H7 (cell line): ENCODE data around the gene DCDC2C. TPM values are rescaled to one million over a fixed set of nuclear protein-coding genes. Genes with fewer than 3 reads are reported as not detected.

ENCODE experiments used
- DNase-seq: peaks from one replicate; pipeline ENCODE4 v3.0.0; 2012
- H3K27me3 ChIP-seq: 2 replicates; pipeline ENCODE4 v1.6.0; 2011; ENCODE audit warnings: mild to moderate bottlenecking, low read length; ENCODE audit not compliant: control insufficient read depth, insufficient read depth
- H3K36me3 ChIP-seq: replicated peaks from 2 replicates; pipeline ENCODE4 v1.5.1; 2011; ENCODE audit warnings: low read length; ENCODE audit not compliant: control insufficient read depth, insufficient read depth
- H3K4me3 ChIP-seq: 2 replicates; pipeline ENCODE4 v1.5.1; 2011; ENCODE audit warnings: low read depth, mild to moderate bottlenecking, control low read depth, low read length, moderate library complexity; ENCODE audit not compliant: insufficient read depth
- total RNA-seq: library from RNA; depleted of rRNA; stranded (reverse); fragments of >200 nt; shearing (Covaris generic); gene quantifications from 2 replicates; pipeline ENCODE4 v1.2.3, GENCODE V29; 2014

The DCDC2C gene
- total RNA-seq, 1 experiment from 2014 or later = not detected

DNA sequence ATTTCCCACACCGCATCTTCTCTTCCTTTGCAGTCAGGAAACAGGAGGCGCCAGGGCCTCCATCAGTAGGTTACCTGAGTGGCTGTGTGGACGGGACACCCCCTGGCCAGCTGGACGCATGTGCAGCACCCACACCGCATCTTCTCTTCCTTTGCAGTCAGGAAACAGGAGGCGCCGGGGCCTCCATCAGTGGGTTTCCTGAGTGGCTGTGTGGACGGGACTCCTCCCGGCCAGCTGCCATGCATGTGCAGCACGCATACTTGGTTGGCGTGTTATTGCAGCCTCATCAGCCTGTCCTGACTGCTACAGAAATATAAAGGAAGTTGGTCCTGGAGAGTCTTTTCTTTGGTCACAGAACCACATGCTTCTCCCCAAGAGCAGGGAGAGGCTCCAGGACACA lies 74.6 kb downstream of the DCDC2C start:
- DNase-seq = no peak
- H3K27me3 ChIP-seq = no peaks in the 10 kb centered on the region
- H3K4me3 ChIP-seq = no peak overlapping the region
- H3K36me3 ChIP-seq = no peaks in the 10 kb centered on the region

DNA sequence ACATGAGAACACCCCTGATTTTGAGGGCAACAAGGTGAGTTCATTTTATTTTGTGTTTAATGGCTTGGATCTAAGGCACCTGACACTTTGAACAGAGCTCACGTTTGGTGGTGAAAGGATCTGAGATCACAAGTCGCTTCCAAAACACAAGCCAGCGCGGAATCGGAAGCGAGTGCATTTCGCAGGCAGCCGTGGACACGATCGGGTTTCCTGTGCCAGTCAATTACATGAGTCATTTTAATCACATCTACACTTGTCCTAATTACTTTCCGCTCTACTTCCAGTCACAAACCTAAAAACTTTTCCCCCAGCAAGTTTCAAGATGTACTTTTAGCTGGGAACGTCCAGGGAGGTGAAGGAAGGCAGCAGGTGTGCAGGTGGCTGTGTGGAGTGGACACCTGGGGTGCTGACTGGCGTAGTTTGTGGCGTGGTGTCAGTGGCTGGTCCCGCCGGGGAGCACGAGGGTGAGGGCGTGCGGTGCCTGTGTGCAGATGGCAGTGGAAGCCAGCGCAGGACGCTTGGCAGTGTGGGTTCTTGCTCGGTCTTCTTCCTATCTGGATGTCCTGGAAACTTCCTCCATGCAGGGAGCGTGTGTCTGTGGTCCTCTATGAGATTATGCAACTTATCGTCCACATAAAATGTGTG lies 75.6 kb downstream of the DCDC2C start:
- Histone ChIP-seq H3K4me3 (no peak overlapping the region), H3K27me3 (no peaks in the 10 kb centered on the region), H3K36me3 (no peaks in the 10 kb centered on the region)
- no peak for DNase-seq

DNA sequence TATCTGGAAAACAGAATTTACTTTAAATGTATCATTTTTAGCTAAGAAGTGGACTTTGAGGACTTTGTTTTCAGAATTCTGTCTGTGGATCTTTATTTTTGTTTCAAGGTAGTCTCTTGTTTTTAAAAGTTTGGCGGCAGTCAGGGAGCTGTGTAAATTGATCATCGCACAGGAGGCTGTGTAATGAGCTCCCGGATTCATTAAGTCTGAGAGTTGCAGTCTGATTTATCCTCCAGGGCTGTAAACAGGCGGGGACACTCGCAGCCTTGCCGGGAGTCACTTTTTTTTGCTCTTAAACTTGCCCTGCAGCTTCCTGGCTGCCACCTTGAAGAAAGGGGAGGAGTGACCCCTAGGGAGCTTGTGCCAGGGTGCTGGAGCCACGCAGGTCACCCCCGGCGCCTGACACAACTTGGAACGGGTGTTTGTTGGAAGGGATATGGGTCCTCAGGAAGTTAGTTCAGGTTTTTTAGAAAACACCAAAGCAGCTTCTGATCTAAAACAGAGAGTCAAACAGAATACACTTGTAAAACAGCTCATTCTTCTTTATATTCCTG lies 76.2 kb downstream of the DCDC2C start:
- no peak overlapping the region for H3K4me3 ChIP-seq
- no peak for DNase-seq
- no peaks in the 10 kb centered on the region for H3K36me3 ChIP-seq
- H3K27me3 ChIP-seq = no peaks in the 10 kb centered on the region

DNA sequence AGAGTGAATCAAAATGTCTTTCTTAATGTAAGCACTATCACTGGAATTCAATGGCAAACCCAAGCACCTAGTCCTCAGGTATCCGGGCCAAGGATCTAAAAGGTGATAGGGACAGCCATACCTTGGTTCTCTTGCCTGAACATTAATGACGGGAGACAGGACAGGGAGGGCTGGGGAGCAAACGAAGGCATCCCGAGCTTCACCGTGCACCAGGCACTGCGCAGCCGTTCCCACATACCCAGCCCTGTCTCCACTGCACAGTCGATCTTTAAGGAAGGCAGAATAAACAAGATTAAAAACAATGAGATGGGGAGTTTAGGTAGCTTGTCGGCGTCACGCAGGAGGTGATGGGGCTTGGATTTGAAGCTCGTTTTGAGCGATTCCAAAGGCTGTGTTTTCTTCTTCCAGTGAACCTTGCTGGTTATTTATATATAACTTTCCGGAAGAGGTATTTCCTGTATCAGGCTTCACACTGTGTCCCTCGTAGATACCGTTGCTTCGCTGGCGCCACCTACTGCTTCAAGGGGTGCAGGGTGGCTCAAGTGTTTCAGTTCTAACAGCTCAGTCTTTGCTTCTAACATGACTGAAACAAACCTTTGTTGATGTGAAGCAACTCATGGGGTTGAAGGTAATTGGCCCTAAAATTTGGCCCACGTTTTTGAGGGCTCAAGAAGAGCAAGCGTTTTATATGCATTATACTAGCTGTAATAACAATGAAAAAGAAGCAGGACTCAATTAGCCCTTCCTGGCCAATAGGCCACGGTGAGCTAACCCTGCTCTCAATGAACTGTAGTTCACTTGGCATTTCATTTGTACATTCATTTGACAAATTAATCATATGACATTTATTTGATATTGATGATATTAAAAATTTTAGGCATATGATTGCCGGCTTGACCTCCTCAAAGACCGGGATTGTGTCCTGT lies 77.4 kb downstream of the DCDC2C start:
- Histone ChIP-seq H3K27me3 (no peaks in the 10 kb centered on the region), H3K4me3 (no peak overlapping the region), H3K36me3 (no peaks in the 10 kb centered on the region)
- DNase-seq = peak; percentile 87

DNA sequence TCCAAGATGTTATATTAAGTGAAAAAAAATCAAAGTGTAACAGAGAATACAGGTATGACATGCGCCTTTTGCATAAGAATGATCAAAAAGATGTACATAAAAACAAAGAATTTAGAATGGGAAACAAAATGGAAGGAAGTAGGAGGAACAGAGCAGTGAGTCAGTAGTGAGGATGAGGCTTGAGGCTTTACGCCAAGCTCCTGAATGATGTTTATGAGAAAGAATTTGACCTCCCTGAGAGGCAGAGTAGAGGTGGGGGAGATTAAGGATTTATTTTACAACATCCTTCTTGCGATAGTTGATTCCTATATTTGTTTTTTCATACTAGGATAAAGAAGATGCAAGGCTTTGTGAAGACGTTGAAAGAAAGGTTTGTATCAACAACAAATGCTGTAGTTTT lies 81.4 kb downstream of the DCDC2C start:
- Histone ChIP-seq H3K4me3 (no peak overlapping the region), H3K36me3 (no peaks in the 10 kb centered on the region), H3K27me3 (no peaks in the 10 kb centered on the region)
- DNase-seq = no peak

DNA sequence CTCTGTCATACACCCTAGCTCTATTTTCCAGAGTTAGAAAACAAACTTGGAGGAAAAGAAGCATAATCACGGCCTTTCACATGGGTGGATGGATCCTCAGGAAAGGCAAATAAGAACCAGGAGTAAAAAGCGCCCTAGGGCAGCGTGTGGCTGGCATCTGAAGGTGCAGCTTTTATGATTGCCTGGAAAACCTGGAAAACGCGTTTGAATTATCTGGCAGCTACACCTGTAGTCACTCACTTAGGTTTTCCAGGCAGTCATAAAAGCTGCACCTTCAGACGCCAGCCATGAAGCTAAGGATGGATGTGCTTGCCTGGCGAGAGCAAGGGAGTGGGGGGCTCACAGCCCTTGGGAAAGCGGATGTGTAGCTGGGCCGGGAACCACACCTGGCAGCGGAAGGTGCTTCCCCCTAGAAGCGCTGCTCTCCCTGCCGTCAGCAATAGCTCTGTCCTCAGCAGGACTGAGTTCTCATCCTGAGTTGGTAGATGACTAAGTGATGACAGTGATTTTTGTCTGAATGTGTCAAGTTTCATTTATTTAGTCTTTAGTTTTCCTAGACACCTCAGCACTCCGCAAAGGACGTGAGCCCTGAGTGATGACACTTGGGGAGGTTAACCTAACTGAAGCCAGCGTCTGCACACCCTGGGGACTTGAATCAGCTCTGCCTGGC lies 82.0 kb downstream of the DCDC2C start:
- no peak overlapping the region for H3K4me3 ChIP-seq
- no peaks in the 10 kb centered on the region for H3K27me3 ChIP-seq
- peak; percentile 68 for DNase-seq
- H3K36me3 ChIP-seq = no peaks in the 10 kb centered on the region

DNA sequence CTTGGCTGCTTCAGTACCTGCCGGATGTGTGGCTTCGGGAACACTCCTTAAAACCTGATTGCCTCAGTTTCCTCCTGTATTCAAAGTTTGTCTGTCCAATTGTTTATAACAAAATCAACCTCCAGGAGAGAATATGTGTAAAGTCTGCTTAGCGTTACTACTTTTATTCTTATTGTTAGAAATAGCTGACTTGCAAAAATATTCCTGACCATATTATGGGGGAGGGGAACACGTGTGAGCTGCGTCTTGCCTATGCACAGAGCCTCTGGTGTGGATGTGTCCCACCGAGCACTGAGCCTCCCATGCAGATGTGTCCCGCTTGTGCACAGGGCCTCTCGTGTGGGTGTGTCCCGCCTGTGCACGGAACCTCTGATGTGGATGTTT lies 82.5 kb downstream of the DCDC2C start:
- no peaks in the 10 kb centered on the region for H3K27me3 ChIP-seq
- H3K36me3 ChIP-seq = no peaks in the 10 kb centered on the region
- DNase-seq = no peak
- no peak overlapping the region for H3K4me3 ChIP-seq

DNA sequence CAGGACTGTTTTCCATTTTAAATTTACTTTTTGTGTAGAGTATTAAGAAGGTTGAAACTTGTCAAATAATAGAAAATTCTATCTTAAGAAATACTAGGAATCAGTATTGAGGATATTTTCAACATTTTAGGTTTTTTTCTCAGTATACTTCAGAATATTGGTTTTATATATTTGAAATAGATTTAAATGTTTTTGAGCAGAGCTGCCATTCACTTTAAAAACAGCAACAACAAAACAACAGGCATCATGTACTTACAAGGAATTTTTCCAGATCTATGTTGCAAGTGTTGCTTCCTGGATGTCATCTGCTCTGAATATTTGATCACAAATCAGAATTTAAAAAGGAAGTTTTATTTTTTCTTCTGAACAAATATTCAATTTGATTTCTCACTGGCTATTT lies 84.4 kb downstream of the DCDC2C start:
- no peak for DNase-seq
- Histone ChIP-seq H3K27me3 (no peaks in the 10 kb centered on the region), H3K4me3 (no peak overlapping the region), H3K36me3 (no peaks in the 10 kb centered on the region)

DNA sequence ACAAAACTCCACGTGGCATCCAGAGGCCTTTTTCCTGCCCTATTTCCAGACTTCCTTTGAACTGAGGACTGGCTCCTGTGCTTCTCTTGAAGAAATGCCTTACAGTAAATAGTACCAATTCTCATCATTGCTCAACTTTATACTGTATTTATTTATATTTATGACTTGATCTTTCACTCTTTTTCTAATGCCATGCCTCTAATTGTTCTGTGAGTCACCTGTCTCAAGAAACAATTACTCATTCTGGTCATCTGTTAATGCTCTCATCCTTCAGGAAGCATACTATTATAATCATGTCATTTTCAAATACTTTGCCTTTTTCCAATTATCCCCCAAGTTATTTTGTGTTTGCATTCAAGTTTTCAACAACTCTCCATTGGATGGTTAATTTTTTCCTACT lies 85.9 kb downstream of the DCDC2C start:
- no peaks in the 10 kb centered on the region for H3K36me3 ChIP-seq
- DNase-seq = no peak
- H3K27me3 ChIP-seq = no peaks in the 10 kb centered on the region
- H3K4me3 ChIP-seq = no peak overlapping the region

DNA sequence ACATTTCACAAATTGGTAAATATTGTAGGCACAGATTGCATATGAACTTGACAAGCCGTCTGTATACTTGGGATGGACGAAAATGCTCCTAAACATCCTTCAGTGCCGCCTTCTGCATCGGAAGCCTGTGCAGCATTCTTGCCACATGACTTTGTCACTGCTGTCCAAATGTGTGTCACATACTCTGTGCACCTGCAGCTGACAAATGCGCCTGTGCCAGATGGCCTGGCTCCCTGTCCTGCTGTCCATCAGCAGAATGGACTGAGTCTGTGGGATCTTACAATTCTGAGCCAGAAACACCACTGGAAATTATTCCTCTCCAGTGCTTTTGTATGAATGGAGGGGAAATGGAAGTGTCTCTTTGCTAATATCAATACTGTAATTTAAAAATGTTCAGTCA lies 89.9 kb downstream of the DCDC2C start:
- Histone ChIP-seq H3K27me3 (no peaks in the 10 kb centered on the region), H3K4me3 (no peak overlapping the region), H3K36me3 (no peaks in the 10 kb centered on the region)
- DNase-seq = no peak

DNA sequence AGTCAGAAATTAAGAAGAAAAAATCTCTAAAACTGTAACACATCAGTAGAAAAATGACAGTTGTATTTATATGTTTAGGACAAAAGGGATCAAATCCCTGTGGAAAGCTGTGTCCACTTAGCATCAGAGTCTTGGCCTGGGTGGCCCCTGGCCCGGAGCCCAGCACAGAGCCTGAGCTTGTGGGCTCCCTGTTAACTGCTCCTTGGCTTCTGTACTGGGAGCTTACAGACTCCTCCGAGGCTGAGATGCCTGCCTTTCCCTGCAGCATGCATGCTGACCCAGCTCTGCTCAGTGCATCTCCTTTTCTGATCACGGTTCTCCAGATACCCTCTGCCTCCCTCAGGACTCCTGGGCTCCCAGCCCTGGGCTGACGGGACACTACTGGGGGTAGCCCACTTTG lies 98.1 kb downstream of the DCDC2C start:
- no peak overlapping the region for H3K4me3 ChIP-seq
- H3K36me3 ChIP-seq = no peaks in the 10 kb centered on the region
- no peaks in the 10 kb centered on the region for H3K27me3 ChIP-seq
- DNase-seq = no peak

DNA sequence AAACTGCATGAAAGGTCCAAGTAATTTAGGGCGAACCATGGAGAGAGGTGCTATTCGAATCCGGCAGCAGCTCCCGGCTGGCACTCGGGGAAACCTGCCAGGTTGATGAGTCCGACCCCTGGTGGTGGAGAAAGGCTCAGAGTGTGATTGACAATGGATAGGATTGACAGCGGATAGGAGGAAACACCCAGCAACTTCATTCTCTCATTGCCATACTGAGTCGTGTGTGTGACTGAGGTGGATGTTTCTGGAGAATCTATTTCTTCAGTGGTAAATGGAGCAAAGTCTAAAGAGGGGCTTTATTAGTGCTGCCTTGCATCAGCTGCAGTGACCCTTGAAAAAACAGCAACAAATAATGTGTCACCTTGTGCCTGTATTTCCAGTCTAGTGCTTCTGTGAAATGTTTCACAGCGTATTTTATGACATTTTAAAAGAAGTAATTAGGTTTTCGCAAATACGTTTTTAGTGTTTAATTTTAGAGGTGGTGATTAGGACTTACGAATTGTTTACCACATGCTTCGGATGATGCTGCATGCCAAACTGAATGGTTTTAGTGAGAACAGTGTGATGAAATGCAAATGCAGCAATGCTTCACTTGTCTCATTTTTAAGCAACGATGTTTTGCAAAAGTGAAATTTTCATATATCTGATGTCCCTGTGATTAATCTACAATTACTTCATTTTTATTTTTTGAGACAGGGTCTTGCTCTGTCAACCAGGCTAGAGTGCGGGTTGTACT lies 102.0 kb downstream of the DCDC2C start:
- Histone ChIP-seq H3K4me3 (no peak overlapping the region), H3K36me3 (no peaks in the 10 kb centered on the region), H3K27me3 (no peaks in the 10 kb centered on the region)
- DNase-seq = peak; percentile 81

DNA sequence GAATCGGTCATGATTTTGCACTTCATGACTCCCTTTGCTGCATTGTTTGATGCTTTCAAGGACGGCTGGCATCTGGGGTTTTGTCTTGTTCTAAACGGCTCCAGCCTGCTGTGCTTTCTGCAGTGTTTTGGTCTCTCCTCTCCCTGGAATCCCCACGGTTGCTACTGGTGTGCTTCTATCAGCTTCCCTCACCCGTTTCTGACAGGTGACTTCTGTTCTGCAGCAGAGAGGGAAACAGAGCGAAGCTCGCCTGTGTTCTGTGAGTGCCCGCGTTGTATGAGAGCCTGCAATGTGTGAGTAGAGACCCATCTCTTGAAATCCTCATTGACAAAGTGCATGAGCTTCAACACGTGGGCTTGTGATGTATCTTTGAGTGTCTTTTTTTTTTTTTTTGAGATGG lies 102.8 kb downstream of the DCDC2C start:
- Histone ChIP-seq H3K4me3 (no peak overlapping the region), H3K27me3 (no peaks in the 10 kb centered on the region), H3K36me3 (no peaks in the 10 kb centered on the region)
- DNase-seq = no peak

DNA sequence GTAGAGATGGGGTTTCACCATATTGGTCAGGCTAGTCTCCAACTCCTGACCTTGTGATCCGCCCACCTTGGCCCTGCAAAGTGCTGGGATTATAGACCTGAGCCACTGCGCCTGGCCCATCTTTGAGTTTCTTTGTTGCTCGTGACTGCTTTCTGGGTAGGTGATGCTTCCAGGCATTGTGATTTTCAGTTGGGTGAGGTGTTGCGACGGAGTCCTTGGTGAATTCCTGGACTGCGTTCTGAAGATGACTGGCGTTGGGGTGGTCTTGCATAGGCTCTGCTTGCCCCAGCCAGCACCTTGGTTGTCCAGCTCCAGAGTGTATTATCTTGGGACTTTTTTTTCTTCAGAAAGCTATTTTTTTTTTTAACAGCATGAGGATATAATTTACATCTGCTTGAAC lies 103.4 kb downstream of the DCDC2C start:
- H3K4me3 ChIP-seq = no peak overlapping the region
- H3K27me3 ChIP-seq = no peaks in the 10 kb centered on the region
- no peak for DNase-seq
- no peaks in the 10 kb centered on the region for H3K36me3 ChIP-seq
